CD4-positive, CD25-positive, alpha-beta regulatory T cell (primary cell): Measurements from ENCODE around the gene ERLEC1. TPM values are rescaled to one million over a fixed set of nuclear protein-coding genes. Genes with fewer than 3 reads are reported as not detected.

Experiments used
- ATAC-seq, 2 donors: fragments of 150-1000 bp; cut with Tn5 transposase; one replicate each; pipeline ENCODE4 v1.10.0; 2021; ENCODE audit warnings: low read depth in 2 of 2, moderate number of reproducible peaks in 2 of 2, moderate library complexity in 1 of 2
- DNase-seq, 3 donors: peaks; one replicate each; pipeline versions ENCODE4 v3.0.0 to v3.0.0-alpha.2; 2012 to 2022; ENCODE audit warnings: mixed read lengths in 1 of 3
- H3K27ac ChIP-seq: one replicate; pipeline ENCODE4 v1.7.0; 2013; ENCODE audit warnings: mild to moderate bottlenecking, low read length; ENCODE audit not compliant: insufficient read depth, poor library complexity, severe bottlenecking
- H3K27me3 ChIP-seq: one replicate; pipeline ENCODE4 v1.7.0; 2013; ENCODE audit warnings: low read length; ENCODE audit not compliant: control insufficient read depth, insufficient read depth
- H3K36me3 ChIP-seq: one replicate; pipeline ENCODE4 v1.7.0; 2013; ENCODE audit warnings: mild to moderate bottlenecking, low read length, moderate library complexity; ENCODE audit not compliant: control insufficient read depth, insufficient read depth
- H3K4me1 ChIP-seq: 2 replicates; pipeline ENCODE4 v1.7.0; 2013; ENCODE audit warnings: mild to moderate bottlenecking, low read length; ENCODE audit not compliant: insufficient read depth, control insufficient read depth, poor library complexity, severe bottlenecking
- H3K4me3 ChIP-seq: one replicate; pipeline ENCODE4 v1.7.0; 2013; ENCODE audit warnings: low read depth, mild to moderate bottlenecking, low read length, moderate library complexity
- H3K9me3 ChIP-seq, 2 experiments: 1 replicate in 1 of 2; 2 replicates in 1 of 2; pipeline ENCODE4 v1.7.0; 2013; ENCODE audit warnings: low read length in 2 of 2, mild to moderate bottlenecking in 1 of 2, moderate library complexity in 1 of 2; ENCODE audit not compliant: control insufficient read depth in 2 of 2
- H3K27ac Mint-ChIP-seq, 3 donors: one replicate each; pipeline ENCODE4 v1.8.0; 2020 to 2022; ENCODE audit warnings: mild to moderate bottlenecking in 3 of 3, mixed read lengths in 3 of 3, moderate library complexity in 2 of 3
- H3K27me3 Mint-ChIP-seq: one replicate; pipeline ENCODE4 v1.8.0; 2022; ENCODE audit warnings: mild to moderate bottlenecking, mixed read lengths
- H3K36me3 Mint-ChIP-seq: one replicate; pipeline ENCODE4 v1.8.0; 2020; ENCODE audit warnings: mixed read lengths
- H3K4me1 Mint-ChIP-seq, 4 donors: one replicate each; pipeline ENCODE4 v1.8.0; 2020 to 2022; ENCODE audit warnings: mixed read lengths in 4 of 4, mild to moderate bottlenecking in 1 of 4
- H3K4me3 Mint-ChIP-seq, 4 donors: one replicate each; pipeline ENCODE4 v1.8.0; 2020 to 2022; ENCODE audit warnings: mild to moderate bottlenecking in 4 of 4, mixed read lengths in 4 of 4, moderate library complexity in 3 of 4
- H3K9me3 Mint-ChIP-seq, 7 donors: one replicate each; pipeline ENCODE4 v1.8.0; 2020 to 2022; ENCODE audit warnings: mixed read lengths in 7 of 7, mild to moderate bottlenecking in 3 of 7, moderate library complexity in 2 of 7
- polyA plus RNA-seq, 4 donors: library from polyadenylated mRNA; unstranded; fragments of 300-500 nt; fragmentation: Illumina TruSeq; gene quantifications; one replicate each; pipeline ENCODE4 v1.2.3, GENCODE V29; 2021
- total RNA-seq: library from RNA; stranded (reverse); gene quantifications from one replicate; pipeline ENCODE4 v1.2.3, GENCODE V29; 2022

The ERLEC1 gene
- total and polyA plus RNA-seq, 5 donors from 2014 or later, result 18.0 to 27.3 (median 25.2) TPM

GRCh38 chr2:53769318-53769945, 17.4 kb upstream of the ERLEC1 start:
- peaks cover 7% of the 10 kb centered on the region for H3K36me3 ChIP-seq
- H3K4me1 ChIP-seq, result peaks cover 11% of the 10 kb centered on the region
- ATAC-seq, result no peak
- Mint-ChIP-seq H3K36me3 (peaks cover 16% of the 10 kb centered on the region), H3K4me1 (peaks cover 24 to 52% (median 43%) of the 10 kb centered on the region in 4 donors), H3K9me3 (no peaks in the 10 kb centered on the region), H3K4me3 (peak overlapping the region in 3 of 4 donors; percentile 41 to 68 (median 44)), H3K27ac (peak overlapping the region in 1 of 3 donors; percentile 93), H3K27me3 (no peaks in the 10 kb centered on the region)
- H3K27ac ChIP-seq, result no peak overlapping the region
- DNase-seq, result no peak
- no peaks in the 10 kb centered on the region for H3K9me3 ChIP-seq
- H3K4me3 ChIP-seq, result no peak overlapping the region
- H3K27me3 ChIP-seq, result no peaks in the 10 kb centered on the region

GRCh38 chr2:53770264-53770663, 16.6 kb upstream of the ERLEC1 start:
- no peak overlapping the region for H3K27ac ChIP-seq
- DNase-seq, result no peak
- no peaks in the 10 kb centered on the region for H3K9me3 ChIP-seq
- H3K27me3 ChIP-seq, result no peaks in the 10 kb centered on the region
- peaks cover 11% of the 10 kb centered on the region for H3K4me1 ChIP-seq
- Mint-ChIP-seq H3K4me1 (peaks cover 22 to 52% (median 43%) of the 10 kb centered on the region in 4 donors), H3K9me3 (no peaks in the 10 kb centered on the region), H3K4me3 (peak overlapping the region in 1 of 4 donors; percentile 68), H3K27me3 (no peaks in the 10 kb centered on the region), H3K36me3 (peaks cover 12% of the 10 kb centered on the region), H3K27ac (peak overlapping the region in 1 of 3 donors; percentile 1)
- ATAC-seq, result no peak
- H3K36me3 ChIP-seq, result peaks cover 6% of the 10 kb centered on the region
- no peak overlapping the region for H3K4me3 ChIP-seq

- Mint-ChIP-seq H3K9me3 (peaks cover 0 to 4% (median 0%) of the 10 kb centered on the region in 7 donors), H3K36me3 (peaks cover 30% of the 10 kb centered on the region), H3K27me3 (no peaks in the 10 kb centered on the region), H3K4me1 (peaks cover 23 to 43% (median 34%) of the 10 kb centered on the region in 4 donors), H3K27ac (peak overlapping the region in 2 of 3 donors; percentile 7 to 50), H3K4me3 (no peak overlapping the region)
- H3K9me3 ChIP-seq, result no peaks in the 10 kb centered on the region
- H3K27me3 ChIP-seq, result no peaks in the 10 kb centered on the region
- peaks cover 24% of the 10 kb centered on the region for H3K36me3 ChIP-seq
- DNase-seq (no peak), ATAC-seq (no peak)
- H3K27ac ChIP-seq, result no peak overlapping the region
- H3K4me1 ChIP-seq, result no peaks in the 10 kb centered on the region
- no peak overlapping the region for H3K4me3 ChIP-seq
Observed at GRCh38 chr2:53777134-53777533, 9.7 kb upstream of the ERLEC1 start.

GRCh38 chr2:53778536-53779162, 8.2 kb upstream of the ERLEC1 start:
- DNase-seq (no peak), ATAC-seq (no peak)
- Mint-ChIP-seq H3K36me3 (peaks cover 31% of the 10 kb centered on the region), H3K4me3 (peak overlapping the region in 1 of 4 donors; percentile 9), H3K9me3 (peaks cover 0 to 4% (median 0%) of the 10 kb centered on the region in 7 donors), H3K27me3 (no peaks in the 10 kb centered on the region), H3K27ac (peak overlapping the region in 1 of 3 donors; percentile 67), H3K4me1 (peaks cover 23 to 52% (median 42%) of the 10 kb centered on the region in 4 donors)
- peaks cover 5% of the 10 kb centered on the region for H3K4me1 ChIP-seq
- peaks cover 28% of the 10 kb centered on the region for H3K36me3 ChIP-seq
- H3K27ac ChIP-seq, result no peak overlapping the region
- H3K27me3 ChIP-seq, result no peaks in the 10 kb centered on the region
- no peak overlapping the region for H3K4me3 ChIP-seq
- H3K9me3 ChIP-seq, result no peaks in the 10 kb centered on the region

GRCh38 chr2:53780056-53780455, 6.8 kb upstream of the ERLEC1 start:
- H3K4me3 ChIP-seq, result no peak overlapping the region
- ATAC-seq, result no peak

GRCh38 chr2:53782676-53783075, 4.2 kb upstream of the ERLEC1 start:
- no peaks in the 10 kb centered on the region for H3K9me3 ChIP-seq
- H3K27ac Mint-ChIP-seq, result no peak overlapping the region
- H3K4me3 ChIP-seq, result no peak overlapping the region
- DNase-seq (no peak), ATAC-seq (no peak)
- H3K27me3 ChIP-seq, result no peaks in the 10 kb centered on the region
- no peak overlapping the region for H3K27ac ChIP-seq
- no peaks in the 10 kb centered on the region for H3K27me3 Mint-ChIP-seq
- H3K36me3 ChIP-seq, result peaks cover 11% of the 10 kb centered on the region
- H3K9me3 Mint-ChIP-seq, result peaks cover 0 to 2% (median 0%) of the 10 kb centered on the region in 7 donors
- H3K4me1 Mint-ChIP-seq, result peaks cover 28 to 68% (median 48%) of the 10 kb centered on the region in 4 donors
- peaks cover 34% of the 10 kb centered on the region for H3K4me1 ChIP-seq
- H3K36me3 Mint-ChIP-seq, result peaks cover 18% of the 10 kb centered on the region
- peak overlapping the region in 1 of 4 donors; percentile 58 for H3K4me3 Mint-ChIP-seq

More at GRCh38 chr2:53780056-53780455, 6.8 kb upstream of the ERLEC1 start:
- no peak for DNase-seq
- Mint-ChIP-seq H3K4me3 (peak overlapping the region in 1 of 4 donors; percentile 68), H3K36me3 (peaks cover 25% of the 10 kb centered on the region), H3K27ac (peak overlapping the region; percentile 11 to 57 (median 20)), H3K9me3 (peaks cover 0 to 4% (median 0%) of the 10 kb centered on the region in 7 donors), H3K4me1 (peaks cover 30 to 61% (median 50%) of the 10 kb centered on the region in 4 donors), H3K27me3 (no peaks in the 10 kb centered on the region)
- H3K27me3 ChIP-seq, result no peaks in the 10 kb centered on the region
- peaks cover 22% of the 10 kb centered on the region for H3K36me3 ChIP-seq
- H3K4me1 ChIP-seq, result peaks cover 19% of the 10 kb centered on the region
- H3K9me3 ChIP-seq, result no peaks in the 10 kb centered on the region
- no peak overlapping the region for H3K27ac ChIP-seq

GRCh38 chr2:53784436-53784835, 2.4 kb upstream of the ERLEC1 start:
- H3K4me1 Mint-ChIP-seq, result peaks cover 29 to 72% (median 51%) of the 10 kb centered on the region in 4 donors
- H3K4me3 Mint-ChIP-seq, result peak overlapping the region; percentile 95 to 99 (median 98)

More at GRCh38 chr2:53784436-53784835, 2.4 kb upstream of the ERLEC1 start:
- DNase-seq, result no peak
- H3K9me3 Mint-ChIP-seq, result peaks cover 0 to 2% (median 0%) of the 10 kb centered on the region in 7 donors
- H3K27me3 Mint-ChIP-seq, result no peaks in the 10 kb centered on the region
- peaks cover 8% of the 10 kb centered on the region for H3K36me3 ChIP-seq
- peak overlapping the region; percentile 9 for H3K27ac ChIP-seq
- H3K36me3 Mint-ChIP-seq, result peaks cover 10% of the 10 kb centered on the region
- H3K4me3 ChIP-seq, result peak overlapping the region; percentile 56
- no peaks in the 10 kb centered on the region for H3K27me3 ChIP-seq
- H3K4me1 ChIP-seq, result peaks cover 44% of the 10 kb centered on the region
- no peak for ATAC-seq
- H3K27ac Mint-ChIP-seq, result peak overlapping the region; percentile 59 to 98 (median 68)
- no peaks in the 10 kb centered on the region for H3K9me3 ChIP-seq
